Panc1 (cell line): ENCODE measurements around the gene NUDT16L1. TPM values are rescaled to one million over a fixed set of nuclear protein-coding genes. Genes with fewer than 3 reads are reported as not detected.

Experiments used
- ATAC-seq: fragments of 200-7000 bp; cut with Tn5 transposase; 2 replicates; pipeline ENCODE4 v1.9.1; 2020; ENCODE audit warnings: mild to moderate bottlenecking, moderate library complexity
- BruUV-seq: library from RNA; stranded (reverse); fragments of 400-500 nt; replicated peaks from 2 replicates; lab custom pipeline; 2021; lab: Mats Ljungman, UMichigan
- CTCF ChIA-PET: fragments of 300-600 bp; sonication (Branson Sonifier 250); formaldehyde crosslinking; loops from one replicate; lab custom pipeline; 2022; ENCODE audit warnings: antibody characterized with exemption; lab: Charles Lee
- POLR2A ChIA-PET: fragments of 300-600 bp; sonication (Branson Sonifier 250); formaldehyde crosslinking; loops from one replicate; lab custom pipeline; 2022; ENCODE audit warnings: antibody characterized with exemption; lab: Charles Lee
- DNase-seq: peaks from one replicate; pipeline ENCODE4 v3.0.0-alpha.2; 2010; ENCODE audit warnings: low read depth, low spot score
- H3K27ac ChIP-seq: 2 replicates; pipeline ENCODE4 v1.5.1; 2011; ENCODE audit warnings: mild to moderate bottlenecking, low read length, inconsistent platforms
- H3K27me3 ChIP-seq: fragments of 200-500 bp; sonication (Bioruptor generic); 2 replicates; pipeline ENCODE4 v1.6.0; 2014; ENCODE audit warnings: low read length, inconsistent platforms; ENCODE audit not compliant: control insufficient read depth, insufficient read depth
- H3K36me3 ChIP-seq: fragments of 200-500 bp; sonication (Bioruptor generic); 2 replicates; pipeline ENCODE4 v1.5.1; 2014; ENCODE audit warnings: inconsistent platforms, mild to moderate bottlenecking, low read length, moderate library complexity; ENCODE audit not compliant: control insufficient read depth, insufficient read depth
- H3K4me1 ChIP-seq: 2 replicates; pipeline ENCODE4 v1.5.1; 2011; ENCODE audit warnings: inconsistent platforms, mild to moderate bottlenecking, low read length, moderate library complexity; ENCODE audit not compliant: control insufficient read depth, insufficient read depth
- H3K4me3 ChIP-seq, 2 experiments: 2 replicates each; pipeline ENCODE4 v1.5.1; 2011 to 2012; ENCODE audit warnings: low read depth in 2 of 2, low read length in 2 of 2, mild to moderate bottlenecking in 2 of 2, inconsistent platforms in 1 of 2, moderate library complexity in 1 of 2
- H3K9me3 ChIP-seq: fragments of 200-500 bp; sonication (Bioruptor generic); 2 replicates; pipeline ENCODE4 v1.5.1; 2014; ENCODE audit warnings: low read depth, mild to moderate bottlenecking, inconsistent platforms, low read length, moderate library complexity; ENCODE audit not compliant: control insufficient read depth, insufficient read depth
- POLR2AphosphoS5 ChIP-seq: IDR thresholded peaks from 2 replicates; pipeline ENCODE4 v1.6.1; 2012; ENCODE audit warnings: mild to moderate bottlenecking, low read depth, low read length, moderate library complexity
- REST ChIP-seq, 2 experiments: IDR thresholded peaks; 2 replicates each; pipeline ENCODE4 v1.6.1; 2011 to 2012; ENCODE audit warnings: low read depth in 2 of 2, control low read depth in 1 of 2, low read length in 1 of 2, mild to moderate bottlenecking in 1 of 2, moderate library complexity in 1 of 2; ENCODE audit not compliant: insufficient read depth in 1 of 2
- SIN3A ChIP-seq: IDR thresholded peaks from 2 replicates; pipeline ENCODE4 v1.6.1; 2012; ENCODE audit warnings: low read depth, mild to moderate bottlenecking, low read length, moderate library complexity, borderline replicate concordance; ENCODE audit not compliant: insufficient read depth
- TCF7L2 ChIP-seq: IDR thresholded peaks from 2 replicates; pipeline ENCODE4 v1.6.1; 2011; ENCODE audit warnings: mild to moderate bottlenecking, low read depth, low read length, inconsistent platforms
- in situ Hi-C: cut with HindIII; loops from 2 replicates; pipeline ENCODE4 v1.10.0; 2016; ENCODE audit warnings: low sequenced_read_pairs, low pct_unique_long_range_greater_than_20kb
- intact Hi-C: fragments of 100-400 bp; cut with micrococcal nuclease; formaldehyde crosslinking; loops from one replicate; pipeline ENCODE4 v1.10.0; 2022; ENCODE audit not compliant: unreplicated experiment
- total RNA-seq: library from RNA; stranded (reverse); gene quantifications from one replicate; pipeline ENCODE4 v1.2.1, GENCODE V29; 2021; ENCODE audit not compliant: unreplicated experiment
- TF ChIP-seq, protein P1 (sequence below): fragments of 450-650 bp; IDR thresholded peaks from 2 replicates; pipeline ENCODE4 v1.5.1; 2017; ENCODE audit warnings: mild to moderate bottlenecking

The NUDT16L1 gene
- total RNA-seq, 1 experiment from 2014 or later: 42.9 TPM

DNA sequence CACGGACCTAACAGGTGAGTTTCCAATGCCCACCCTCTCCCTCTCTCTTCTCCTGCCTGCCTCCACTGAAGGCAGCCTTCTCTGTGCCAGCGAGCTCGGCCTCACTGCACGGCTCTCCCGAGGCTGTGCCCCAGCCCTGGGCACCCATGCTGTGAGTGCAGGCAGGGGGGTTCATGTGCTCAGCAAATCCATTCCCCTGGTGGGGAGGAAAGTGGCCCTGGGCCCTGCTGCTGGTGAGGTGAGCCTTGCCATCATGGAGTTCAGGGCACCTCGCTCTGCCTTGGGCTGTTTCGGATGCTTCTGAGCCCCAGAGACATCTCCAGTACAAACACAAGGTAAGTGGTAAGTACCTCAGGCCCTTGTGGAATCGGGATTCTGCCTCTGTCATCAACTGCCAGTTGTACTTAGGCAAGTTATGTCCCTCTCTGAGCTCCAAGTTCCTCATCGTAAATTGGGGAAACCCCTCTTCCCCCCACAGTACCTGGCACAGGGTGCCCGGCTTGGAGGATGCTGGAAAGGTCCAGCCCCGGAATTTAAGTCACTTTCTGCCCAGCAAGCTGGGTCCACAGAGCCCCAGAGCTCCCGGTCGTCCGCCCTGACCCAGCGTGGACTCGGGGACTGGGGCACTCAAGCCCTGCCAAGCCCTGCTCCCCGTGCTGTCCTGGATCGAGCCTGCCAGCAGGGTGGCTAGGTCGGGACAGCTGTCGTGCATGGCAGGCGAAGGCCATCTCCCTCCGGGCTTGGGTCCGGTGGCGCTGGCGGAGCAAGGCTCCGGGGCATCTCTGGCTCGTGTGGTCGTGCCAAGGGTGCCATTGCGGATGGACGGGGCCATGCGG is 684 bp upstream of the NUDT16L1 start:
- CTCF ChIA-PET: no interaction called here
- intact Hi-C loops (no loop called here), in situ Hi-C loops (no loop called here)
- TF ChIP-seq SIN3A (no peak), REST (IDR thresholded peaks at IDR 0.05; ENCODE audit: insufficient read depth in 1 of 2, low read depth in 2 of 2, low read length in 1 of 2) (no peak), TCF7L2 (no peak), POLR2AphosphoS5 (no peak)
- TF ChIP-seq, protein P1, sequence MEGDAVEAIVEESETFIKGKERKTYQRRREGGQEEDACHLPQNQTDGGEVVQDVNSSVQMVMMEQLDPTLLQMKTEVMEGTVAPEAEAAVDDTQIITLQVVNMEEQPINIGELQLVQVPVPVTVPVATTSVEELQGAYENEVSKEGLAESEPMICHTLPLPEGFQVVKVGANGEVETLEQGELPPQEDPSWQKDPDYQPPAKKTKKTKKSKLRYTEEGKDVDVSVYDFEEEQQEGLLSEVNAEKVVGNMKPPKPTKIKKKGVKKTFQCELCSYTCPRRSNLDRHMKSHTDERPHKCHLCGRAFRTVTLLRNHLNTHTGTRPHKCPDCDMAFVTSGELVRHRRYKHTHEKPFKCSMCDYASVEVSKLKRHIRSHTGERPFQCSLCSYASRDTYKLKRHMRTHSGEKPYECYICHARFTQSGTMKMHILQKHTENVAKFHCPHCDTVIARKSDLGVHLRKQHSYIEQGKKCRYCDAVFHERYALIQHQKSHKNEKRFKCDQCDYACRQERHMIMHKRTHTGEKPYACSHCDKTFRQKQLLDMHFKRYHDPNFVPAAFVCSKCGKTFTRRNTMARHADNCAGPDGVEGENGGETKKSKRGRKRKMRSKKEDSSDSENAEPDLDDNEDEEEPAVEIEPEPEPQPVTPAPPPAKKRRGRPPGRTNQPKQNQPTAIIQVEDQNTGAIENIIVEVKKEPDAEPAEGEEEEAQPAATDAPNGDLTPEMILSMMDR: no peak
- POLR2A ChIA-PET: no interaction called here
- ATAC-seq: peak; percentile 11
- no peaks in the 10 kb centered on the region; the same call in 1 of the 2 replicates for H3K36me3 ChIP-seq
- H3K9me3 ChIP-seq: no peaks in the 10 kb centered on the region
- no peaks in the 10 kb centered on the region for H3K27me3 ChIP-seq
- H3K4me1 ChIP-seq: peaks cover 48% of the 10 kb centered on the region
- no TSS peak for BruUV-seq
- DNase-seq: no peak
- peak overlapping the region; percentile 71 for H3K27ac ChIP-seq
- peak overlapping the region; percentile 70 to 79 for H3K4me3 ChIP-seq

DNA sequence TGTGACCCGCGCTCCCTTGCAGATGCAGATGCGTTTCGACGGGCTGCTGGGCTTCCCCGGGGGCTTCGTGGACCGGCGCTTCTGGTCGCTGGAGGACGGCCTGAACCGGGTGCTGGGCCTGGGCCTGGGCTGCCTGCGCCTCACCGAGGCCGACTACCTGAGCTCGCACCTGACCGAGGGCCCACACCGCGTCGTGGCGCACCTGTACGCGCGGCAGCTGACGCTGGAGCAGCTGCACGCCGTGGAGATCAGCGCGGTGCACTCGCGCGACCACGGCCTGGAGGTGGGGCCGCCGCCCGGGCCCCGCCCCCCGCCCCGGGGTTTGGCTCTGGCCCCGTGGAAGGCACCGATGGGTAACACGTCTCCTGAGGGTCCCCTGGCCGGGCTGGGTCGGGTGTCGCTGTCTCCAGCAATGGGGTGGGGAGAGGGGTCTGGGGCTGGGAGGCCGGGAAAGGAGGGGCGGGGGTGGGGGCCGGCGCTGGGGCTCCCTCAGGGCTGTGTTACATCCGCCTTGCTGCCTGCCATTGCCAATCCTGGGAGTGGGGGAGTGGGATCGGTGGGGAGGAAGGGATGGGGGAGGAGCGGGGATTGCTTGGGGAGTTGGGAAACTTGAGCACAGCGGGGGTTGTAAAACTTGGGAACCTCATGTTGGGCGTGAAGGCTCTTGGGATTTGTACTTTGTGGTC is 737 bp downstream of the NUDT16L1 start:
- Histone ChIP-seq H3K4me3 (peak overlapping the region; percentile 64 to 79), H3K36me3 (no peaks in the 10 kb centered on the region; the same call in 1 of the 2 replicates), H3K4me1 (peaks cover 49% of the 10 kb centered on the region), H3K27ac (peak overlapping the region; percentile 51; the same call in 1 of the 2 replicates), H3K27me3 (no peaks in the 10 kb centered on the region), H3K9me3 (no peaks in the 10 kb centered on the region)
- no peak for TF ChIP-seq POLR2AphosphoS5
- no peak for TF ChIP-seq TCF7L2
- no peak for TF ChIP-seq REST (IDR thresholded peaks at IDR 0.05; ENCODE audit: insufficient read depth in 1 of 2, low read depth in 2 of 2, low read length in 1 of 2)
- TF ChIP-seq SIN3A: no peak
- TF ChIP-seq, protein P1: no peak
- ChIA-PET CTCF (no interaction called here), POLR2A (no interaction called here)
- TSS peak; percentile 53 for BruUV-seq
- intact Hi-C loops (no loop called here), in situ Hi-C loops (no loop called here)
- ATAC-seq (peak; percentile 30), DNase-seq (no peak)
